AG08396 (cell line): ENCODE results near the gene CGB7.
"Not testable (repeated sequence)": the region's sequence is repeated elsewhere in the genome, so short reads cannot be mapped to it uniquely, and the experiment has no call there.

Experiments
- DNase-seq: peaks from one replicate; pipeline ENCODE4 v3.0.0; 2012; ENCODE audit warnings: low spot score, mixed read lengths

Gene CGB7

GRCh38 chr19:49042177-49042576 lies 15.4 kb downstream of the CGB7 start:
- DNase-seq: no peak

GRCh38 chr19:49039736-49040135 lies 17.8 kb downstream of the CGB7 start:
- DNase-seq: not testable (repeated sequence)

- not testable (repeated sequence) for DNase-seq
These were observed 18.8 kb downstream of the CGB7 start for GRCh38 chr19:49038557-49039276.

GRCh38 chr19:49038111-49038510 lies 19.4 kb downstream of the CGB7 start:
- not testable (repeated sequence) for DNase-seq

- not testable (repeated sequence) for DNase-seq
These were observed 20.7 kb downstream of the CGB7 start, which contains the start of gene CGB1 for GRCh38 chr19:49036815-49037214. CGB1 (minus strand) TSS chr19:49036895; CDS start chr19:49036711, 184 bp downstream.

GRCh38 chr19:49031642-49032301 lies 25.8 kb downstream of the CGB7 start, which contains the start of gene CGB2:
CGB2 (plus strand) TSS chr19:49031890; CDS start chr19:49032096, 206 bp downstream.
- not testable (repeated sequence) for DNase-seq

- DNase-seq: not testable (repeated sequence)
These were observed 27.2 kb downstream of the CGB7 start for GRCh38 chr19:49030323-49030722.

- not testable (repeated sequence) for DNase-seq
These were observed 27.8 kb downstream of the CGB7 start for GRCh38 chr19:49029749-49030148.

- not testable (repeated sequence) for DNase-seq
These were observed 28.9 kb downstream of the CGB7 start for GRCh38 chr19:49028686-49029085.

- not testable (repeated sequence) for DNase-seq
These were observed 31.9 kb downstream of the CGB7 start for GRCh38 chr19:49025599-49025998.

- not testable (repeated sequence) for DNase-seq
These were observed 32.5 kb downstream of the CGB7 start for GRCh38 chr19:49025088-49025487.

GRCh38 chr19:49024233-49024632 lies 33.3 kb downstream of the CGB7 start, which contains the start of gene CGB3:
CGB3 (minus strand) TSS chr19:49024333; CDS start chr19:49023971, 362 bp downstream.
- not testable (repeated sequence) for DNase-seq

GRCh38 chr19:49022116-49022515 lies 35.4 kb downstream of the CGB7 start:
- no peak for DNase-seq

- no peak for DNase-seq
These were observed 36.3 kb downstream of the CGB7 start for GRCh38 chr19:49020931-49021895.

GRCh38 chr19:49020342-49020741 lies 37.2 kb downstream of the CGB7 start:
- no peak for DNase-seq

- DNase-seq: peak; percentile 61
These were observed 38.2 kb downstream of the CGB7 start for GRCh38 chr19:49019242-49019932.

- not testable (repeated sequence) for DNase-seq
These were observed 38.9 kb downstream of the CGB7 start for GRCh38 chr19:49018388-49019241.

GRCh38 chr19:49017666-49018351 lies 39.7 kb downstream of the CGB7 start:
- peak; percentile 88 for DNase-seq

- no peak for DNase-seq
These were observed 40.4 kb downstream of the CGB7 start, which contains the start of gene LHB for GRCh38 chr19:49017041-49017665. LHB (minus strand) TSS chr19:49017091; CDS start chr19:49017081, 10 bp downstream.
